ACHN (cell line): ENCODE measurements around the gene SLC25A41.
"Not testable (repeated sequence)": the region's sequence is repeated elsewhere in the genome, so short reads cannot be mapped to it uniquely, and the experiment has no call there.

Source experiments
- DNase-seq: peaks from one replicate; pipeline ENCODE4 v3.0.0-alpha.2; 2015
- in situ Hi-C: cut with HindIII; loops from 2 replicates; pipeline ENCODE4 v1.10.0; 2017; ENCODE audit warnings: low sequenced_read_pairs, low pct_ligation_motif_present, low pct_unique_long_range_greater_than_20kb

The SLC25A41 gene

DNA sequence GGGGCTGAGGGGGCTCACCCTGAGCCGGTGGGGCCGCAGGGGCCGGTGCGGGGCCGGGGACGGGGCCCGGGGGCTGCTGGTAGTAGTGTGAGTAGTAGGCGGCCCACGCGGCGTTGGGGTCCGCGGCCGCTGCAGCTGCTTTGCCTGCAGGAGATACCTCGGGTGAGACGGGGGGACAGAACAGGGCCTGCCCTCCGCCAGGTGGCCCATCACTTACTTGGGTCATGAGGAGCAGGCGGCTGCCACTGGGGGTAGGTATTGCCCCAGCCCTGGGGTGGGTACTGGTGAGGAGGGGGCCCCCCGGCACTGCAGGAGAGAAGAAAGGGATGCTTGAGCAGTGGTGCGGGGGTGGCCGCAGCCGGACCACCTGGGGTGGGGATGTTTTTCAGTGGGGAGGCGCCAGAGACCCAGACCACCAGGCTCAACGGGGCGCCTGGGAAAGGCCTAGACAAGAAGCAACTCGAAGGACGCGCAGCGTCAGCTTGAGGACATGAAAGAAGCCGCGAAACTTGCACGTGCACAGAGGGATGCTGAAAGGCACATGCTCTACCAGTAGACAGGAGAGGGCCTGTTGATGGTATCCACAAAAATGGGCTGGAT lies 17.9 kb downstream of the SLC25A41 start:
- DNase-seq: no peak
- in situ Hi-C loops: no loop called here

DNA sequence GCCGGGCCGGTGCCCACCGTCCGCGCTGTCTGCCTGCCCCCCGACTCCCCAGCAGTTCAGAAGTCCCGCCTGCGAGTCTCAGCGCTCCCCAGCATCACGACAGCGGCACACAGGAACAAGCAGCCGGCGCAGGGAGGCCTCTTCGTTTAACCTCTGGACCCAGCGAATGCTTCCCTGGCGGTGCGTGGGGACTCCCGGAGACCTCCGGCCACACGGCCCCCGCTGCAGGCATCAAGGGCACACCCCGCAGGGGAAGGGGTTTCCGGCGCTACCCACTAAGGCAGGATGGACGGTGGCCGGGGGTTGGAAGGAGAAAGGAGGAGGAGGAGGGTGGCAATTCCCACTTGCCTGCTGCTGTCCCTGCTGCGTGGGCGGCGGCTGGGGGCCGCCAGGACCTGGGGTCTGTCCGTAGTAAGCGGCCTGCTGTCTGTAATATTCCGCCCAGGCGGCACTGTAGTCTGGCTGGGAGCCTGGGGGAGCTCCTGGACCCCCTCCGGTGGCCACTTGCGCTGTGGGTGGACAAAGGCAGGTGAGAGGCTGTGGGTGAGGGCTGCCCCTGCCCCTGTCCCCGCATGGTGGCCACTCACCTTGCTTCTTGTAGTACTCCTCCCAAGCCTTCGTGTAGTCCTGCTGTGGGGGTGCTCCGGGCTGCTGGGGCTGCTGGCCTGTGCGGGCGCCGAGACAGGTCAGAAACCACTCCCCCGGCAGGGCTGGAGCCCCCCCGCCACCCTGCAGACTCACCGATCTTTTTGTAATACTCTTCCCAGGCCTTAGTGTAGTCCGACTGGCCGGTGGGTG lies 18.6 kb downstream of the SLC25A41 start:
- in situ Hi-C loops: no loop called here

GRCh38 chr19:6413721-6414643 lies 19.6 kb downstream of the SLC25A41 start:
- DNase-seq: no peak
- in situ Hi-C loops: no loop called here

More for the DNA sequence above, 18.6 kb downstream of the SLC25A41 start:
- no peak for DNase-seq

- DNase-seq: no peak
- in situ Hi-C loops: no loop called here
Observed at GRCh38 chr19:6413291-6413690, 20.3 kb downstream of the SLC25A41 start.

GRCh38 chr19:6412447-6413091 lies 21.0 kb downstream of the SLC25A41 start:
- peak; percentile 19 for DNase-seq
- in situ Hi-C loops: no loop called here

DNA sequence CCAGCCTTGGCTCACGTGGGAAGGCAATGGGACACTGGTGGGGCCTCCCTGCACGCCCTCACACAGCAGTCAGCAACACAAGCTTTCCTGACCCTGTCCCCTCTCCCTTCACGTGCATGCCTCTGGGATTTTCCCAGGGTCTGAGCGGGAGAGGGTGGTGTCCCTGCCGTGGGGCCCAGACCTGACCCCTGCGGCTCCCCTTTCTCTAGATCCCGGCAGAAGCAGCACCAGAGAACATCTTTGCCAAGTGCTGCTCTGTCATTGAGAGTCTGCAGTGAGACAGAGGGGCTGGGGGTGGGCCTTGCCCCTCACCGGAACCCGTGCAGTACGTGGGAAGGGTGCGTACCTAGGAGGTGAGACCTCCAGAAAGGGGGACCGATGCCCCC lies 21.5 kb downstream of the SLC25A41 start:
- in situ Hi-C loops: no loop called here
- DNase-seq: no peak

- in situ Hi-C loops: no loop called here
- DNase-seq: no peak
Observed at GRCh38 chr19:6409346-6409745, 24.2 kb downstream of the SLC25A41 start.

DNA sequence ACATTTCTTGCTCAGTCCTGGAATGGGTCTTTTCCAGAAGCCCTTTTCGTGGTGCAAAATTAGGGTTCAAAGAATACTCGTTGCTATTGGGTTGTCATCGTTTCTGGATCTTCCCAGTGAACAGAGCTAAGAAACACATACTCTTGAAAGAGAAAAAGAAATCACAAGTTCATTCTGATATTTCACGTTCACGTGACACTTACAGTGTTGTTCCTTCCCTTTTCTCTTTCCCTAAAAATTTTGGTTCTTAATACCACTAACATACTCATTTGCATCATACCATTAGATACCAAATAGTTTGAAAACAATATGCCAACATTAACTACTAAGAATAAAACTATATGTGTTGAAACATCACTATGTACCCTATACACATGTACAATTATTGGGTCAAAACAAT lies 27.2 kb downstream of the SLC25A41 start:
- in situ Hi-C loops: no loop called here
- no peak for DNase-seq

GRCh38 chr19:6402837-6403608 lies 30.5 kb downstream of the SLC25A41 start:
- in situ Hi-C loops: no loop called here
- DNase-seq: no peak

- DNase-seq: no peak
- in situ Hi-C loops: no loop called here
Observed at GRCh38 chr19:6402058-6402457, 31.5 kb downstream of the SLC25A41 start.

DNA sequence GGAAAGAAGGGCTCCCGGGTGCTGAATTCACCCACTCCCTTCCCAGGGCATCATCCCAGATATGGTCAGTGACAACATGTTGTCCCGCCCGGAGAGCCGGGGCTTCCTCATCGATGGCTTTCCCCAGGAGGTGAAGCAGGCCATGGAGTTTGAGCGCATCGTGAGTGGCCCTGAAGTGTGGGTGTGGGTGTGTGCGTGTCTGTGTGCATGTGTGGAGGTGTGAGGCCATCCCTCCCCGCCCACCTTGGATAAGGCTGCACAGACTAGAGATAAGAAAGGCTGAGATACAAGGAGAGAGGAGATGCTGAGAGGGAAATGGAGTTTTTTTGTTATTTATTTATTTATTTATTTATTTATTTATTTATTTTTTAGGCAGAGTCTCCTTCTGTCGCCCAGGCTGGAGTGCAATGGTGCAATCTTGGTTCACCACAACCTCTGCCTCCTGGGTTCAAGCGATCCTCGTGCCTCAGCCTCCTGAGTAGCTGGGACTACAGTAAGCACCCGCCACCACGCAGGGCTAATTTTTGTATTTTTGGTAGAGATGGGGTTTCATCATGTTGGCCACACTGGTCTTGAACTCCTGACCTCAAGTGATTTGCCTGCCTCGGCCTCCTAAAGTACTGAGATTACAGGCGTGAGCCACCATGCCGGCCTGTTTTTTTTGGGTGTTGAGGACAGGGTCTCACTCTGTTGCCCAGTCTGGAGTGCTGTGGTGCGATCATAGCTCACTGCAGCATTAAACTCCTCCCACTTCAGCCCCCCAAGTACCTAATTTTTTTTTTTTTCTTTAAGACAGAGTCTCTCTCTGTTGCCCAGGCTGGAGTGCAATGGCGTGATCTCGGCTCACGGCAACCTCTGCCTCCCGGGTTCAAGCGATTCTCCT lies 33.3 kb downstream of the SLC25A41 start:
- in situ Hi-C loops, DNase-seq: not testable (repeated sequence)

DNA sequence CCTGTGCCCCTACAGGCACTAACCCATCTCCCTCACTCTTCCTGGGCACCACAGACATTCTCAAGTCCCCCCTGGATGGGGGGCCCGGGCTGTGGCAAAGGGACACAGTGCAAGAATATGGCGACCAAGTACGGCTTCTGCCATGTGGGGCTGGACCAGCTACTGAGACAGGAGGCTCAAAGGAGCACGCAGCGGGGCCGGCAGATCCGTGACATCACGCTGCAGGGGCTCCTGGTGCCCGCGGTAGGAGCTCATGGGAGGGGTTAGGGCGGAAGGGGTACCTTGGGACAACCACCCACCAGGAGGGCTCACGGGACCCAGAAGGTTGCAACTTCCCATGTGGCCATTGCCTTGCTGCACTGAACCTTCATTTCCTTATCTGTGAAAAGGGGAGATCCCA lies 37.3 kb downstream of the SLC25A41 start:
- DNase-seq: no peak
- in situ Hi-C loops: no loop called here

DNA sequence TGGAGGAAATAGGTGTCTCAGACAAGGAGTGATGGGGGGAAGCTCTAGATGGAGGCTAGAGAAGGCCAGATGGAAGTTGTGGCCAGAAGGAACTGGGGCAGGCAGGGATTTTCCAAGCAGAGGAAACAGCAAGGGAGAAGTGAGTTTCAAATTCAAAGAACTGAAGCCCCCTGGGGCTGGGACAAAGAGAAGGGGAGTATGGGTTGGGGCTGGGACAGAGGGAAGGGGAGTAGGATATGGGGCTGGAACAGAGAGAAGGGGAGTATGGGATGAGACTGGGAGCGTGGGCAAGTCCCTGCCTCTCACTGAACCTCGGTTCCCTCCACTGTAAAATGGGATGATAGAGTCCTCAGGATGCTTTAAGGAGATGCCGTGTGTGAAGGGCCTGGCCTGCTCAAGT lies 38.7 kb downstream of the SLC25A41 start:
- in situ Hi-C loops: no loop called here
- no peak for DNase-seq

DNA sequence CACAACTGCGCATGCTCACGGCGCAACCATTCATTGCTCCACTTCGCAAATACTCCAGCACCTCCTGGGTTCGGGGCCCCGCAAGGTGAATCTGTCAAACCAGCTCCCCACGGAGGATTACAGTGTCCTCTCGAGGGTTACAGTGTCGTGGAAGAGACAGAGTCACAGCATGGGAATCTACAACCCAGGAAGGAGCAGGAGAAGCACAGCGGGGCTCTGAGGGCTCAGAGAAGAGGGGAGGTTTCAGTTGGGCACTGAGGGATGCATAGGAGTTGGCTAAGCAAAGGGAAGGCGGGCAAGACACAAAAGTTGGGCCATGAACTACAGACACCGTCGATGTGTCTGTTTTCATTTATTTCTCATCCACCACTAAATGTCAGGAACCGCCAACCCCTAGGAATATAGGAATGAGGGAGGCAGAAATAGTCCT lies 39.6 kb downstream of the SLC25A41 start:
- in situ Hi-C loops: no loop called here
- no peak for DNase-seq

- in situ Hi-C loops: no loop called here
- peak; percentile 93 for DNase-seq
Observed at GRCh38 chr19:6393074-6393982, 40.2 kb downstream of the SLC25A41 start, which contains the start of gene GTF2F1. Gene GTF2F1, minus strand, starts transcription at chr19:6393164. Its CDS starts 169 bp downstream, at chr19:6392995.
